ENCODE data around the gene PPM1J. TPM values are rescaled to one million over a fixed set of nuclear protein-coding genes. Genes with fewer than 3 reads are reported as not detected.

The PPM1J gene
- total RNA-seq, 1 donor from 2014 or later = 0.69 TPM

DNA sequence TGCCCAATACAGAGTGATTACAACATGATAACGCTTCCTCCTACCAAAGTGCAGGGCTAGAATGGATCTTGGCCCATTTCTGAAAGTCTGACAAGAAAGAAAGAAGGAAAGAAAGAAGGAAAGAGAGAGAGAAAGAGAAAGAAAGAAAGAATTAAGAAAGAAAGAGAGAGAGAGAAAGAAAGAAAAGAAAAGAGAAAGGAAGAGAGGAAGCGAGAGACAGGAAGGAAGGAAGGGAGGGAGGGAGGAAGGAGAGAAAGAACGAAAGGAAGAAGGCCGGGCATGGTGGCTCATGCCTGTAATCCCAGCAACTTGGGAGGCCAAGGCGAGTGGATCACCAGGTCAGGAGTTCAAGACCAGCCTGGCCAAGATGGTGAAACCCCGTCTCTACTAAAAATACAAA, 44.1 kb upstream of the PPM1J start:
- Mint-ChIP-seq H3K36me3 (ENCODE audit: unreplicated experiment) (no peaks in the 10 kb centered on the region), H3K27ac (ENCODE audit: unreplicated experiment) (no peak overlapping the region), H3K4me3 (ENCODE audit: unreplicated experiment) (no peak overlapping the region), H3K4me1 (ENCODE audit: low read depth, unreplicated experiment) (peaks cover 3% of the 10 kb centered on the region), H3K27me3 (ENCODE audit: unreplicated experiment) (peaks cover 4% of the 10 kb centered on the region), H3K9me3 (ENCODE audit: unreplicated experiment) (peaks cover 3% of the 10 kb centered on the region)
- TF ChIP-seq, protein P1, sequence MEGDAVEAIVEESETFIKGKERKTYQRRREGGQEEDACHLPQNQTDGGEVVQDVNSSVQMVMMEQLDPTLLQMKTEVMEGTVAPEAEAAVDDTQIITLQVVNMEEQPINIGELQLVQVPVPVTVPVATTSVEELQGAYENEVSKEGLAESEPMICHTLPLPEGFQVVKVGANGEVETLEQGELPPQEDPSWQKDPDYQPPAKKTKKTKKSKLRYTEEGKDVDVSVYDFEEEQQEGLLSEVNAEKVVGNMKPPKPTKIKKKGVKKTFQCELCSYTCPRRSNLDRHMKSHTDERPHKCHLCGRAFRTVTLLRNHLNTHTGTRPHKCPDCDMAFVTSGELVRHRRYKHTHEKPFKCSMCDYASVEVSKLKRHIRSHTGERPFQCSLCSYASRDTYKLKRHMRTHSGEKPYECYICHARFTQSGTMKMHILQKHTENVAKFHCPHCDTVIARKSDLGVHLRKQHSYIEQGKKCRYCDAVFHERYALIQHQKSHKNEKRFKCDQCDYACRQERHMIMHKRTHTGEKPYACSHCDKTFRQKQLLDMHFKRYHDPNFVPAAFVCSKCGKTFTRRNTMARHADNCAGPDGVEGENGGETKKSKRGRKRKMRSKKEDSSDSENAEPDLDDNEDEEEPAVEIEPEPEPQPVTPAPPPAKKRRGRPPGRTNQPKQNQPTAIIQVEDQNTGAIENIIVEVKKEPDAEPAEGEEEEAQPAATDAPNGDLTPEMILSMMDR (IDR thresholded peaks at IDR 0.05; ENCODE audit: partially characterized antibody, unreplicated experiment) = no peak
- DNase-seq = no peak

- TF ChIP-seq, protein P1 (IDR thresholded peaks at IDR 0.05; ENCODE audit: partially characterized antibody, unreplicated experiment) = no peak
- Mint-ChIP-seq H3K4me3 (ENCODE audit: unreplicated experiment) (no peak overlapping the region), H3K9me3 (ENCODE audit: unreplicated experiment) (peaks cover 5% of the 10 kb centered on the region), H3K36me3 (ENCODE audit: unreplicated experiment) (no peaks in the 10 kb centered on the region), H3K27me3 (ENCODE audit: unreplicated experiment) (peaks cover 4% of the 10 kb centered on the region), H3K27ac (ENCODE audit: unreplicated experiment) (no peak overlapping the region), H3K4me1 (ENCODE audit: low read depth, unreplicated experiment) (no peaks in the 10 kb centered on the region)
- no peak for DNase-seq
Measured at GRCh38 chr1:112754116-112754628, 39.0 kb upstream of the PPM1J start.

GRCh38 chr1:112748396-112748795, 33.3 kb upstream of the PPM1J start:
- H3K27me3 Mint-ChIP-seq (ENCODE audit: unreplicated experiment) = peaks cover 8% of the 10 kb centered on the region
- no peak overlapping the region for H3K4me3 Mint-ChIP-seq (ENCODE audit: unreplicated experiment)
- H3K27ac Mint-ChIP-seq (ENCODE audit: unreplicated experiment) = no peak overlapping the region
- DNase-seq = no peak
- TF ChIP-seq, protein P1 (IDR thresholded peaks at IDR 0.05; ENCODE audit: partially characterized antibody, unreplicated experiment) = no peak
- no peaks in the 10 kb centered on the region for H3K4me1 Mint-ChIP-seq (ENCODE audit: low read depth, unreplicated experiment)
- peaks cover 3% of the 10 kb centered on the region for H3K9me3 Mint-ChIP-seq (ENCODE audit: unreplicated experiment)
- H3K36me3 Mint-ChIP-seq (ENCODE audit: unreplicated experiment) = no peaks in the 10 kb centered on the region

DNA sequence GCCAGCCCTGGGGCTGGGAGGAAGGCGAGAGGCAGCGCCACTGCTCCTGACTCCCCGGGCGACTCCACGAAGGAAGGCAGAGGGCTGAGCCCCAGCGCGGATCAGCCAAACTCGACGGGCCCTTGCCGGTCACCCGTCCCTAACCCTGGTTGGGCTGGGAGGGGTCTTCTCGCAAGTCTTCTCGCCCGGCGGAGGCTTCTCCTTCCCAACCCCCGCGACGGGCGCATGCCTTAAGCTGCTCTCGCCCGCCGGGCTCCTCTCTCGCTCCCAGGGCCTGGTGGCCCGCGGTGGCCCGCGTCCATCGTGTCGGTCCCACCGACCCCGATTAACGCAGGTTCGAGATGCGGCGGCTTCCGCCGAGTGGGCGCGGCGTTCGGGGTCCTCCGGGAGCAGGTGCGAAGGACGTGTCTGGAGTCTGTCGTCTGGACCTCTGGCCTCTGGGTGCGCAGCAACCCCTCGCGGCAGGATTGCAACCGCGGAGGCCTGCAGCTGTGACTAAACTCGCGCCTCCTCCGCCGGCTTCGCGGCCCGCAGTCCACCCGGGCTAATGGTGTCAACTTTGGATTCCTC, 29.0 kb upstream of the PPM1J start:
- Mint-ChIP-seq H3K4me1 (ENCODE audit: low read depth, unreplicated experiment) (no peaks in the 10 kb centered on the region), H3K36me3 (ENCODE audit: unreplicated experiment) (no peaks in the 10 kb centered on the region), H3K27ac (ENCODE audit: unreplicated experiment) (no peak overlapping the region), H3K27me3 (ENCODE audit: unreplicated experiment) (peaks cover 13% of the 10 kb centered on the region), H3K9me3 (ENCODE audit: unreplicated experiment) (peaks cover 4% of the 10 kb centered on the region), H3K4me3 (ENCODE audit: unreplicated experiment) (peak overlapping the region; percentile 20)
- TF ChIP-seq, protein P1 (IDR thresholded peaks at IDR 0.05; ENCODE audit: partially characterized antibody, unreplicated experiment) = no peak
- DNase-seq = peak; percentile 60

DNA sequence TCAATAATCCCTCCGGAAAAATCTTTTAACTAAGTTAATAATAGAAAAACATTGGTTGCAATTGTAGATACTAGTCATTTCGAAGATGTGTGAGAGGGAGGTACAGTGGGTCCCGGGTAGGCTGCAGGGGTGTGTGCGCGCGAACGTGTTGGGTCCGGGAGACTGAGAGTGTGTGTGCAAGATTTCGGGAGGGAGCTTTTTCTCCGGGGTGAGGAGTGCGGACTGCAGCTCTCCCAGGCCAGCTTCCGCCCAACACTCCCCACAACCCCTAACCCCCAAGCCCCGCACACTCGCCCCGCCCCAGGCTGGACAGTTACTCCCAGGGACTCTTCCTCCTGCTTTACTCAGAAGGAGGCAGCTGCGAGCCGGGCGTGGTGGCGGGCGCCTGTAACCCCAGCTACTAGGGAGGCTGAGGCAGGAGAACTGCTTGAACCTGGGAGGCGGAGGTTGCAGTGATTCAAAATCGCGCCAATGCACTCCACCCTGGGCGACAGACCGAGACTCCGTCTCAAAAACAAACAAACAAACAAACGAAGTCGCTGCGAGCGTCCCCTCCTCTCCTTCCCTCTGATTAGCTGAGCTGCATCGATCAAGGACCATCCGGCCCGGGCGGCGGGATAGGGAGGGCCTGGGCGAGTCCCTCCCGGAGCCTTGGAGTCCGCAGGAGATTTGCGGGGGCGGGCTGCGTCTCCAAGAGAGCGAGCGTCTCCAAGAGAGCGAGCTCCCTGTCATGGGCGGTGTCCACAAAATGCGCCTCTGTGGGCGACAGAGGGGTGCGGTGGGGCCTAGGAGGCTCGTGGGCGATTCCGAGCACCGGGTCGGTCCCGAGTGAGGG, 28.3 kb upstream of the PPM1J start:
- Mint-ChIP-seq H3K36me3 (ENCODE audit: unreplicated experiment) (no peaks in the 10 kb centered on the region), H3K27ac (ENCODE audit: unreplicated experiment) (no peak overlapping the region), H3K9me3 (ENCODE audit: unreplicated experiment) (peaks cover 5% of the 10 kb centered on the region), H3K4me1 (ENCODE audit: low read depth, unreplicated experiment) (no peaks in the 10 kb centered on the region), H3K4me3 (ENCODE audit: unreplicated experiment) (no peak overlapping the region), H3K27me3 (ENCODE audit: unreplicated experiment) (peaks cover 13% of the 10 kb centered on the region)
- TF ChIP-seq, protein P1 (IDR thresholded peaks at IDR 0.05; ENCODE audit: partially characterized antibody, unreplicated experiment) = no peak
- DNase-seq = peak; percentile 32
